Panc1 (cell line): Measurements from ENCODE around the gene PRKAR2B. TPM values are rescaled to one million over a fixed set of nuclear protein-coding genes. Genes with fewer than 3 reads are reported as not detected.

Experiments used
- ATAC-seq: fragments of 200-7000 bp; cut with Tn5 transposase; 2 replicates; pipeline ENCODE4 v1.9.1; 2020; ENCODE audit warnings: mild to moderate bottlenecking, moderate library complexity
- BruUV-seq: library from RNA; stranded (reverse); fragments of 400-500 nt; replicated peaks from 2 replicates; lab custom pipeline; 2021; lab: Mats Ljungman, UMichigan
- CTCF ChIA-PET: fragments of 300-600 bp; sonication (Branson Sonifier 250); formaldehyde crosslinking; loops from one replicate; lab custom pipeline; 2022; ENCODE audit warnings: antibody characterized with exemption; lab: Charles Lee
- POLR2A ChIA-PET: fragments of 300-600 bp; sonication (Branson Sonifier 250); formaldehyde crosslinking; loops from one replicate; lab custom pipeline; 2022; ENCODE audit warnings: antibody characterized with exemption; lab: Charles Lee
- DNase-seq: peaks from one replicate; pipeline ENCODE4 v3.0.0-alpha.2; 2010; ENCODE audit warnings: low read depth, low spot score
- H3K27ac ChIP-seq: 2 replicates; pipeline ENCODE4 v1.5.1; 2011; ENCODE audit warnings: mild to moderate bottlenecking, low read length, inconsistent platforms
- H3K27me3 ChIP-seq: fragments of 200-500 bp; sonication (Bioruptor generic); 2 replicates; pipeline ENCODE4 v1.6.0; 2014; ENCODE audit warnings: low read length, inconsistent platforms; ENCODE audit not compliant: control insufficient read depth, insufficient read depth
- H3K36me3 ChIP-seq: fragments of 200-500 bp; sonication (Bioruptor generic); 2 replicates; pipeline ENCODE4 v1.5.1; 2014; ENCODE audit warnings: inconsistent platforms, mild to moderate bottlenecking, low read length, moderate library complexity; ENCODE audit not compliant: control insufficient read depth, insufficient read depth
- H3K4me1 ChIP-seq: 2 replicates; pipeline ENCODE4 v1.5.1; 2011; ENCODE audit warnings: inconsistent platforms, mild to moderate bottlenecking, low read length, moderate library complexity; ENCODE audit not compliant: control insufficient read depth, insufficient read depth
- H3K4me3 ChIP-seq, 2 experiments: 2 replicates each; pipeline ENCODE4 v1.5.1; 2011 to 2012; ENCODE audit warnings: low read depth in 2 of 2, low read length in 2 of 2, mild to moderate bottlenecking in 2 of 2, inconsistent platforms in 1 of 2, moderate library complexity in 1 of 2
- H3K9me3 ChIP-seq: fragments of 200-500 bp; sonication (Bioruptor generic); 2 replicates; pipeline ENCODE4 v1.5.1; 2014; ENCODE audit warnings: low read depth, mild to moderate bottlenecking, inconsistent platforms, low read length, moderate library complexity; ENCODE audit not compliant: control insufficient read depth, insufficient read depth
- POLR2AphosphoS5 ChIP-seq: IDR thresholded peaks from 2 replicates; pipeline ENCODE4 v1.6.1; 2012; ENCODE audit warnings: mild to moderate bottlenecking, low read depth, low read length, moderate library complexity
- SIN3A ChIP-seq: IDR thresholded peaks from 2 replicates; pipeline ENCODE4 v1.6.1; 2012; ENCODE audit warnings: low read depth, mild to moderate bottlenecking, low read length, moderate library complexity, borderline replicate concordance; ENCODE audit not compliant: insufficient read depth
- TCF7L2 ChIP-seq: IDR thresholded peaks from 2 replicates; pipeline ENCODE4 v1.6.1; 2011; ENCODE audit warnings: mild to moderate bottlenecking, low read depth, low read length, inconsistent platforms
- in situ Hi-C: cut with HindIII; loops from 2 replicates; pipeline ENCODE4 v1.10.0; 2016; ENCODE audit warnings: low sequenced_read_pairs, low pct_unique_long_range_greater_than_20kb
- intact Hi-C: fragments of 100-400 bp; cut with micrococcal nuclease; formaldehyde crosslinking; loops from one replicate; pipeline ENCODE4 v1.10.0; 2022; ENCODE audit not compliant: unreplicated experiment
- total RNA-seq: library from RNA; stranded (reverse); gene quantifications from one replicate; pipeline ENCODE4 v1.2.1, GENCODE V29; 2021; ENCODE audit not compliant: unreplicated experiment
- TF ChIP-seq, protein P1 (sequence below): fragments of 450-650 bp; IDR thresholded peaks from 2 replicates; pipeline ENCODE4 v1.5.1; 2017; ENCODE audit warnings: mild to moderate bottlenecking
- TF ChIP-seq, protein P2 (sequence below), 2 experiments: IDR thresholded peaks; 2 replicates each; pipeline ENCODE4 v1.6.1; 2011 to 2012; ENCODE audit warnings: low read depth in 2 of 2, control low read depth in 1 of 2, low read length in 1 of 2, mild to moderate bottlenecking in 1 of 2, moderate library complexity in 1 of 2; ENCODE audit not compliant: insufficient read depth in 1 of 2

Gene PRKAR2B
- total RNA-seq, 1 experiment from 2014 or later: 0.51 TPM

DNA sequence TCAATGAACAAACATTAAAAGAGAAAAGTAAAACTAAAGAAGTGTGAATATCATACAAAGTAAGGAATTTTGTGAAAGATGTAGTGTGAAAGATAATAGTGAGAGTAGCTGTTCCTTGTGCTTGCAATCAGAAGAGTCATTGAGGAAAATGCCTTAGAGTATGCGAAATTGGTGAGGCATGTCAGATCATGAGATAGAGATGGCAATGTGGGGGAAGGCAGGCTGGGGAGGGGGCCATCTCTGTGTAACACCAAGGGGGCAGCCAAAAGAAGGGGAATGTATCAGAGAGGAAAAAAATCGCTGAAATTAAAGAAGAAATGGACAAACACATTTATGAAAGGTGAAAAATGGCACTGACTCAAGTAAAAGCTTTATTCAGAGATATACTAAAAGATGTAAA, 19.6 kb upstream of the PRKAR2B start:
- H3K36me3 ChIP-seq: no peaks in the 10 kb centered on the region
- in situ Hi-C loops (no loop called here), intact Hi-C loops (no loop called here)
- no peaks in the 10 kb centered on the region for H3K9me3 ChIP-seq
- H3K4me3 ChIP-seq: no peak overlapping the region
- H3K27ac ChIP-seq: no peak overlapping the region
- POLR2A ChIA-PET: interaction anchor here (0.7 kb wide), 1 partner anchor 75 kb away, joined by 3 read pairs; no protein-coding TSS in a partner anchor
- DNase-seq (no peak), ATAC-seq (no peak)
- H3K27me3 ChIP-seq: no peaks in the 10 kb centered on the region
- TF ChIP-seq SIN3A: no peak
- TF ChIP-seq, protein P1, sequence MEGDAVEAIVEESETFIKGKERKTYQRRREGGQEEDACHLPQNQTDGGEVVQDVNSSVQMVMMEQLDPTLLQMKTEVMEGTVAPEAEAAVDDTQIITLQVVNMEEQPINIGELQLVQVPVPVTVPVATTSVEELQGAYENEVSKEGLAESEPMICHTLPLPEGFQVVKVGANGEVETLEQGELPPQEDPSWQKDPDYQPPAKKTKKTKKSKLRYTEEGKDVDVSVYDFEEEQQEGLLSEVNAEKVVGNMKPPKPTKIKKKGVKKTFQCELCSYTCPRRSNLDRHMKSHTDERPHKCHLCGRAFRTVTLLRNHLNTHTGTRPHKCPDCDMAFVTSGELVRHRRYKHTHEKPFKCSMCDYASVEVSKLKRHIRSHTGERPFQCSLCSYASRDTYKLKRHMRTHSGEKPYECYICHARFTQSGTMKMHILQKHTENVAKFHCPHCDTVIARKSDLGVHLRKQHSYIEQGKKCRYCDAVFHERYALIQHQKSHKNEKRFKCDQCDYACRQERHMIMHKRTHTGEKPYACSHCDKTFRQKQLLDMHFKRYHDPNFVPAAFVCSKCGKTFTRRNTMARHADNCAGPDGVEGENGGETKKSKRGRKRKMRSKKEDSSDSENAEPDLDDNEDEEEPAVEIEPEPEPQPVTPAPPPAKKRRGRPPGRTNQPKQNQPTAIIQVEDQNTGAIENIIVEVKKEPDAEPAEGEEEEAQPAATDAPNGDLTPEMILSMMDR: no peak
- TF ChIP-seq POLR2AphosphoS5: no peak
- TF ChIP-seq, protein P2, sequence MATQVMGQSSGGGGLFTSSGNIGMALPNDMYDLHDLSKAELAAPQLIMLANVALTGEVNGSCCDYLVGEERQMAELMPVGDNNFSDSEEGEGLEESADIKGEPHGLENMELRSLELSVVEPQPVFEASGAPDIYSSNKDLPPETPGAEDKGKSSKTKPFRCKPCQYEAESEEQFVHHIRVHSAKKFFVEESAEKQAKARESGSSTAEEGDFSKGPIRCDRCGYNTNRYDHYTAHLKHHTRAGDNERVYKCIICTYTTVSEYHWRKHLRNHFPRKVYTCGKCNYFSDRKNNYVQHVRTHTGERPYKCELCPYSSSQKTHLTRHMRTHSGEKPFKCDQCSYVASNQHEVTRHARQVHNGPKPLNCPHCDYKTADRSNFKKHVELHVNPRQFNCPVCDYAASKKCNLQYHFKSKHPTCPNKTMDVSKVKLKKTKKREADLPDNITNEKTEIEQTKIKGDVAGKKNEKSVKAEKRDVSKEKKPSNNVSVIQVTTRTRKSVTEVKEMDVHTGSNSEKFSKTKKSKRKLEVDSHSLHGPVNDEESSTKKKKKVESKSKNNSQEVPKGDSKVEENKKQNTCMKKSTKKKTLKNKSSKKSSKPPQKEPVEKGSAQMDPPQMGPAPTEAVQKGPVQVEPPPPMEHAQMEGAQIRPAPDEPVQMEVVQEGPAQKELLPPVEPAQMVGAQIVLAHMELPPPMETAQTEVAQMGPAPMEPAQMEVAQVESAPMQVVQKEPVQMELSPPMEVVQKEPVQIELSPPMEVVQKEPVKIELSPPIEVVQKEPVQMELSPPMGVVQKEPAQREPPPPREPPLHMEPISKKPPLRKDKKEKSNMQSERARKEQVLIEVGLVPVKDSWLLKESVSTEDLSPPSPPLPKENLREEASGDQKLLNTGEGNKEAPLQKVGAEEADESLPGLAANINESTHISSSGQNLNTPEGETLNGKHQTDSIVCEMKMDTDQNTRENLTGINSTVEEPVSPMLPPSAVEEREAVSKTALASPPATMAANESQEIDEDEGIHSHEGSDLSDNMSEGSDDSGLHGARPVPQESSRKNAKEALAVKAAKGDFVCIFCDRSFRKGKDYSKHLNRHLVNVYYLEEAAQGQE (IDR thresholded peaks at IDR 0.05; ENCODE audit: insufficient read depth in 1 of 2, low read depth in 2 of 2, low read length in 1 of 2): no peak
- no TSS peak for BruUV-seq
- H3K4me1 ChIP-seq: no peaks in the 10 kb centered on the region
- CTCF ChIA-PET: no interaction called here

DNA sequence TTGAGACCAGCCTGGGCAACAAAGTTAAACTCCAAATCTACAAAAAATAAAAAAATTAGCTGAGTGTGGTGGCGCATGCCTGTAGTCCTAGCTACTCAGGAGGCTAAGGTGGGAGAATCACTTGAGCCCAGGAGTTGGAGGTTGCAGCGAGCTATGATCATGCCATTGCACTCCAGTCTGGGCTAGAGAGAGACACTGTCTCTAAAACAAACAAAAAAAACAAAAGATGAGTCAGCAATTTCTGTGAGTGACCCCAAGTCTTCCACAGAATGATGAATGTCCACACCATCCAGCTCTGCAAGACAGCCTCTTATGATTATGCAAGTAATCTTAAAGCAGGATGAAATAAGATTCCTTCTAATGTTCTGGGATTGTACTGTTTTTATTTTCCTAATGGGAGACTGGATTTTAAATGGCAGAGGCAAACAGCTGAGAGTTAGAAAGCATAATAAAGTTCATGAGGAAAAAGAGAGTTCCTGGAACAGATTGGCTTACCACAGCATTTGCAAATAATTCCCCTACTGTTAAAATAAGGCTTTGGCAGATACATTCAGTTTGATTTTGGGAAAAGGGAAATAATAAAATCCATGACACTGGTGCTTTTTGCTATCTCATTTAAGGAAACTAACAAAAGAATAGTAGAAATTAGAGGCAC, 18.9 kb upstream of the PRKAR2B start:
- in situ Hi-C loops: no loop called here
- intact Hi-C loops: no loop called here
- ChIA-PET POLR2A (interaction anchor here (0.7 kb wide), 1 partner anchor 76 kb away, joined by 3 read pairs; no protein-coding TSS in a partner anchor), CTCF (no interaction called here)
- H3K4me3 ChIP-seq: no peak overlapping the region
- H3K27ac ChIP-seq: no peak overlapping the region
- TF ChIP-seq, protein P1: no peak
- TF ChIP-seq SIN3A: no peak
- no peak for TF ChIP-seq TCF7L2
- TF ChIP-seq, protein P2 (IDR thresholded peaks at IDR 0.05; ENCODE audit: insufficient read depth in 1 of 2, low read depth in 2 of 2, low read length in 1 of 2): no peak
- no peak for TF ChIP-seq POLR2AphosphoS5
- no peaks in the 10 kb centered on the region for H3K4me1 ChIP-seq
- H3K9me3 ChIP-seq: no peaks in the 10 kb centered on the region
- ATAC-seq: no peak
- no peaks in the 10 kb centered on the region for H3K36me3 ChIP-seq
- H3K27me3 ChIP-seq: no peaks in the 10 kb centered on the region
- no peak for DNase-seq
- BruUV-seq: no TSS peak
